ENCODE data around the gene PLEKHD1.

PLEKHD1 gene

GRCh38 chr14:69574263-69574953 is 89.9 kb downstream of the PLEKHD1 start, which contains the start of gene CCDC177:
TSS of gene CCDC177 (minus strand) at chr14:69574871. CDS start at chr14:69573622, 1,249 bp downstream.
- peak within 1 kb of the TSS; percentile 70; the same call in 1 of the 2 replicates for H3K9ac ChIP-seq (ENCODE audit: low read depth, low read length)
- peaks cover 3% of the 10 kb centered on the region; the same call in 1 of the 2 replicates for H3K9me3 ChIP-seq (ENCODE audit: insufficient read depth, low read depth, low read length)
- H3K27ac ChIP-seq (ENCODE audit: low read length), result no peak within 1 kb of the TSS
- H3K4me1 ChIP-seq (ENCODE audit: insufficient read depth, low read length), result peaks cover 2% of the 10 kb centered on the region; the same call in 1 of the 2 replicates
- peak within 1 kb of the TSS; percentile 78 for H3K4me3 ChIP-seq (ENCODE audit: low read length)
- no peaks in the 10 kb centered on the region for H3K36me3 ChIP-seq (ENCODE audit: insufficient read depth, low read depth, low read length)
- peaks cover 76% of the 10 kb centered on the region for H3K27me3 ChIP-seq (ENCODE audit: insufficient read depth, low read length)

GRCh38 chr14:69574954-69575295 is 90.4 kb downstream of the PLEKHD1 start:
- Histone ChIP-seq H3K4me3 (ENCODE audit: low read length) (peak overlapping the region; percentile 78), H3K9ac (ENCODE audit: low read depth, low read length) (no peak overlapping the region), H3K27ac (ENCODE audit: low read length) (no peak overlapping the region), H3K4me1 (ENCODE audit: insufficient read depth, low read length) (peaks cover 5% of the 10 kb centered on the region), H3K9me3 (ENCODE audit: insufficient read depth, low read depth, low read length) (peaks cover 3% of the 10 kb centered on the region; the same call in 1 of the 2 replicates), H3K36me3 (ENCODE audit: insufficient read depth, low read depth, low read length) (no peaks in the 10 kb centered on the region), H3K27me3 (ENCODE audit: insufficient read depth, low read length) (peaks cover 71% of the 10 kb centered on the region)

- no peak overlapping the region for H3K4me3 ChIP-seq (ENCODE audit: low read length)
- H3K36me3 ChIP-seq (ENCODE audit: insufficient read depth, low read depth, low read length), result no peaks in the 10 kb centered on the region
- H3K27ac ChIP-seq (ENCODE audit: low read length), result no peak overlapping the region
- H3K4me1 ChIP-seq (ENCODE audit: insufficient read depth, low read length), result peaks cover 4% of the 10 kb centered on the region; the same call in 1 of the 2 replicates
- H3K27me3 ChIP-seq (ENCODE audit: insufficient read depth, low read length), result peaks cover 25% of the 10 kb centered on the region
- no peaks in the 10 kb centered on the region for H3K9me3 ChIP-seq (ENCODE audit: insufficient read depth, low read depth, low read length)
- H3K9ac ChIP-seq (ENCODE audit: low read depth, low read length), result no peak overlapping the region
Measured at GRCh38 chr14:69579476-69579875, 94.9 kb downstream of the PLEKHD1 start.

- H3K9me3 ChIP-seq (ENCODE audit: insufficient read depth, low read depth, low read length), result no peaks in the 10 kb centered on the region
- no peaks in the 10 kb centered on the region for H3K36me3 ChIP-seq (ENCODE audit: insufficient read depth, low read depth, low read length)
- H3K27me3 ChIP-seq (ENCODE audit: insufficient read depth, low read length), result peaks cover 19% of the 10 kb centered on the region; the same call in 1 of the 2 replicates
- H3K9ac ChIP-seq (ENCODE audit: low read depth, low read length), result no peak overlapping the region
- no peak overlapping the region for H3K4me3 ChIP-seq (ENCODE audit: low read length)
- peaks cover 4% of the 10 kb centered on the region; the same call in 1 of the 2 replicates for H3K4me1 ChIP-seq (ENCODE audit: insufficient read depth, low read length)
- H3K27ac ChIP-seq (ENCODE audit: low read length), result no peak overlapping the region
Measured at GRCh38 chr14:69580009-69580577, 95.6 kb downstream of the PLEKHD1 start.

All from iPS-20b (cell line).